DMS 273 treated with DMSO at 0.1 percent for 48 hours (cell line): ENCODE data around the gene ZFAND6.
"Not testable (repeated sequence)": the region's sequence is repeated elsewhere in the genome, so short reads cannot be mapped to it uniquely, and the experiment has no call there.

Experiments
- DNase-seq: peaks from one replicate; lab custom pipeline; 2025; lab: John Stamatoyannopoulos, UW

Gene ZFAND6

GRCh38 chr15:80058851-80059785, at the start of gene ZFAND6:
ZFAND6 (plus strand) TSS chr15:80059676; CDS start chr15:80120345, 60,669 bp downstream.
- peak; percentile 76 for DNase-seq

- DNase-seq = no peak
Observed at GRCh38 chr15:80010131-80010673, 49.3 kb upstream of the ZFAND6 start.

GRCh38 chr15:80011041-80011523, 48.4 kb upstream of the ZFAND6 start:
- DNase-seq = not testable (repeated sequence)

GRCh38 chr15:80011596-80011995, 47.9 kb upstream of the ZFAND6 start:
- DNase-seq = no peak

- DNase-seq = no peak
Observed at GRCh38 chr15:80012060-80012726, 47.3 kb upstream of the ZFAND6 start.

GRCh38 chr15:80014186-80014585, 45.3 kb upstream of the ZFAND6 start:
- DNase-seq = not testable (repeated sequence)

- no peak for DNase-seq
Observed at GRCh38 chr15:80015156-80015555, 44.3 kb upstream of the ZFAND6 start.

GRCh38 chr15:80016506-80016905, 43.0 kb upstream of the ZFAND6 start:
- not testable (repeated sequence) for DNase-seq

- DNase-seq = not testable (repeated sequence)
Observed at GRCh38 chr15:80017139-80017538, 42.3 kb upstream of the ZFAND6 start.

- DNase-seq = no peak
Observed at GRCh38 chr15:80019168-80019745, 40.2 kb upstream of the ZFAND6 start.

GRCh38 chr15:80020149-80020548, 39.3 kb upstream of the ZFAND6 start:
- DNase-seq = not testable (repeated sequence)

- DNase-seq = no peak
Observed at GRCh38 chr15:80020731-80021130, 38.7 kb upstream of the ZFAND6 start.

GRCh38 chr15:80026310-80026709, 33.2 kb upstream of the ZFAND6 start:
- DNase-seq = no peak

- DNase-seq = no peak
Observed at GRCh38 chr15:80026754-80027153, 32.7 kb upstream of the ZFAND6 start.

GRCh38 chr15:80028937-80029336, 30.5 kb upstream of the ZFAND6 start:
- no peak for DNase-seq

- DNase-seq = no peak
Observed at GRCh38 chr15:80031841-80032240, 27.6 kb upstream of the ZFAND6 start.

- no peak for DNase-seq
Observed at GRCh38 chr15:80034629-80035028, 24.8 kb upstream of the ZFAND6 start.

GRCh38 chr15:80036071-80036470, 23.4 kb upstream of the ZFAND6 start:
- no peak for DNase-seq

GRCh38 chr15:80041494-80042253, 17.8 kb upstream of the ZFAND6 start:
- no peak for DNase-seq

GRCh38 chr15:80042568-80042967, 16.9 kb upstream of the ZFAND6 start:
- DNase-seq = no peak

GRCh38 chr15:80045219-80045618, 14.3 kb upstream of the ZFAND6 start:
- not testable (repeated sequence) for DNase-seq
